HG02678 (cell line): Measurements from ENCODE around the gene CREM.

Source experiments
- ATAC-seq: cut with Tn5 transposase; IDR thresholded peaks from one replicate; pipeline ENCODE4 v1.9.1; 2021; ENCODE audit warnings: mild to moderate bottlenecking, moderate library complexity; ENCODE audit not compliant: unreplicated experiment

The CREM gene

DNA sequence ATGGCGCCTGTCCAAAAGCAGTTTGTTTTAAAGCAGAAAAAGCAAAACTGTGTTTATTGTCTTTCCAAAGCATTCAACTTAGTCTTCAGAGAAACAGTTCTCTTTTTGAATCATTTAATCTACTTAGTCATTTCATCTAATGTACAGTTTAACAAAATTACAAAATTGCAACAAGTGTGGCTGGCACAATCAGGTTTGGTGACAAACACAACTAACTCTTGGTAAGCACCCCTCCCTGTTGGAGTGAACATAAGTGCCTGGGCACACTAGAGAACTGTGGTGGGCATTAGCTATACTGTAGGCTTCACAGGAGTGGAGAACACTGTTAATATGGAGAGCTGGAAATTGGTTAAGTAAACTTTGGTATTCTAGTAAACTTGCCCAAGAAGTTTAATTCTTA lies 6.9 kb downstream of the CREM start:
- no peak for ATAC-seq

DNA sequence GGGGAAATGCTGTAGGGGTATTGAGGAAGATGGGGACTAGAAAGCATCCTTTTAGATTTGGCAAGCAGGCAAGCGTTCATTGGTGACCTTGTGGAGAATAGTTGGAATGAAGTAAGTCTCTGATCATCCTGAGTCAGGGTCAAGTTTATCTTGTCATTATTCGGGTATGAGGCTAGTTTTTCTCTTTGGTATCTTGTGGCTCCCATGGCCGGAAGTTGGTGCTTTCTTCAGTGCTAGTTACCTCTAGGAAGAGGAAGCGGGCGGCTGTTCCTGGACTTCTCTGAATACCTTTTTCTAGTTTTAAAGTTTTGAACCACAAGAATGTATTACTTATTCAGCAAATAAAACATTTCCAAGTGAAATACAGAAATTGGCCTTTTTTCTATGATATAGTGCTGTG lies 9.2 kb downstream of the CREM start:
- ATAC-seq, result no peak

DNA sequence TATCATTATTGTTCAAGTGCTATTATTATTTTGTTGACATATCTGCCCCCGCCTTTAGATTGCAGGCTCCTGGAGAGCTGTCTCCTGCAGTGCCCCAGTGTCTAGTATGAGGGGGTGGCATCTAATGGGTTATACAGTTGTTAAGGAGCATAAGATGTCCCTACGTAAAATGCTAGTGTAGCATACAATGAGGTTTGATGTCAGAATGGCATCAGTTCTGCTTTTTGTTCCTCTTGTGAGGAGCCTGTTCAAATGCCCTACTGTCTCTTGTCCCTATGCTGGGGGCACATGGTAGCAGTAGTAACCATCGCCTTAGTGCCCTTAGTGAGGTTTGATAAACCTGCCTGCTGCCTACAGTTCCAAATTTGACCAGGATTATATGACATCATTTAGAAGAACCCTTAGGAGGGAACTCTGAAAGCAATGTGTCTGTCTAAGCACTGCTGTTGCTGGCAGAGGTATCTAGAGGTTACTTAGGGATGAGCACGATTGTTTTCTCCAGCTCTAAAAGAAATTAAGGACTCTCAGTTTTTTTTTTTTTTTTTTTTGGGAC lies 9.7 kb downstream of the CREM start:
- ATAC-seq, result peak; percentile 59

DNA sequence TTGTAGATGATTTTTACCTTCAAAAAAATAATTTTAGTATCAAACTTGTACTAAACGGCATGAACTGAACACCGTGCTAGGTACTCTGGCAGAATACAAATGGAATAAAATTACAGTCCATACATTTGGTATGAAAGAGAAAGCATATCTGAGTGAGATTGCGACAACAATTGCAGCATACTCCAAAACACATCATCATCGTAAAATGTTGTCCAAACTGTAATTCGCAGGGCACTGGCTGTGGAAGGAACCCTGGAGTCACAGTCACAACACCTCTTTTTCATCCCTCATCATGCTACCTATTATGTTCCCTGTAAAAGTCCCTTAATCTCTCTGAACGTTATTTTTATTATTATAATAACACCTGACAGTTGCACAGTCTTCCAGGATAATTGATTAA lies 13.5 kb downstream of the CREM start:
- no peak for ATAC-seq

DNA sequence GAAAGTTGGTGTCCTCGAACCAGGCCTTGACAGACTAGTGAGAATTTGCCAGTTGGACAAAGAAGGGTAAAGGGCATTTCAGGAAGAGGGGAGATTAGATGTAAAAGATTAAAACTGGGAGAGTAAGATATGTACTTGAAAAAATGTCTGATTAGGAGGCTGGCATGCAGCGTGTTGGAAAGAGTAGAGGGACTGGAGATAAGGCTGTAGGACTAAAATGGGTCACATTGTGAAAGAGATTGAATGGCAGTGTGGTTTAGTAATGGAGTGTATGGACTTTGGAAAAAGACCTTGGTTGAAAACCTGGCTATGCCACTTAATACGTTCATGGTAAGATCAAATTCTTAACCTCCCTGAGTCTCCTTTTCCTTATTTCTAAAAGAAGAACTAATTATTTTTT lies 14.1 kb downstream of the CREM start:
- no peak for ATAC-seq

DNA sequence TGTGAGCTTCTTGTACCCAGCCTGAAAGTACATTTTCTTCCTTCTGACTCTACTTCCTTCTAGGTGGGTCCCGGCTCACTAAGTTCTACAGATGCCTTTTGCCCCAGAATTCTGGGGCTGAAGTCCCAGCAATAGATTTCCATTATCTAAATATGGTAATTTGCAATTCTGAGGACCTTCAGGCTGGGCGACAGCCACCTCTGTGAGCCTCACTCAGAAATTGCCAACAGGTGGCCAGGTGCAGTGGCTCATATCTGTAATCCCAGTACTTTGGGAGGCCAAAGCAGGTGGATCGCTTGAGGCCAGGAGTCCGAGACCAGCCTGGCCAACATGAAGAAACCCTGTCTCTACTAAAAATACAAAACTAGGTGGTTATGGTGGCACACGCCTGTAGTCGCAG lies 23.7 kb downstream of the CREM start:
- ATAC-seq, result no peak

DNA sequence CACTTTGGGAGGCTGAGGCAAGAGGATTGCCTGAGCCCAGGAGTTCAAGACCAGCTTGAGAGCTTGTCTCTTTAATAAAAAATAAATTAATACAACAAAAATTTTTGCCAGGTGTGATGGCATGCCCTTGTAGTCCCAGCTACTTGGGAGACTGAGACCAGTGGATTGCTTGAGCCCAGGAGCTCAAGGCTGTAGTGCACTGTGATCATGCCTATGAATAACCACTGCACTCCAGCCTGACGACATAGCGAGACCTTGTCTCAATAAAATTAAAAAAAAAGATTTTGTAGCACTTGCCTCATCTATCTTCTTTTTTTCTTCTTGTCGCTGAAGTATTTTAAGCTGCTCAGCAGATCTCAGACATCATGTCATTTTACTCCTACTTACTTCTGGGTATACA lies 26.3 kb downstream of the CREM start:
- ATAC-seq, result no peak

DNA sequence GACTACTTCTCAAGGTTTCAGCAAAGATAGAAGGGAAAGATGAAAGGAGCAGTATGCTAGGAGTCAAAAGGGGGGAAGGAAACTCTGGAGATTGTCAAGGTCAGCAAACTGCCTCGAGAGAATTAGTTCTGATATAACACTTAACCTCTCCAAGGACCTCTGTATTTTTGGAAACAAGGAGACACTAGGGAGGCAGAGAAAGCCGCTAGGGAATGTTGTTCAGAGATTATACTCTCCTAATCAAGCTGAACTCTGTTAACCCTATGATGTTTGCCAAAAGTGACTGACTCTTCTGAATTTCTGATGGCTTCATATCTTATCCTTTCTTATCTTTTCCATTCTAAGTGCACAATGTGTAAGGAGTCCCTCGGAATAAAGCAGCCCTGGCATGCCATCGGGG lies 27.1 kb downstream of the CREM start:
- ATAC-seq, result no peak

DNA sequence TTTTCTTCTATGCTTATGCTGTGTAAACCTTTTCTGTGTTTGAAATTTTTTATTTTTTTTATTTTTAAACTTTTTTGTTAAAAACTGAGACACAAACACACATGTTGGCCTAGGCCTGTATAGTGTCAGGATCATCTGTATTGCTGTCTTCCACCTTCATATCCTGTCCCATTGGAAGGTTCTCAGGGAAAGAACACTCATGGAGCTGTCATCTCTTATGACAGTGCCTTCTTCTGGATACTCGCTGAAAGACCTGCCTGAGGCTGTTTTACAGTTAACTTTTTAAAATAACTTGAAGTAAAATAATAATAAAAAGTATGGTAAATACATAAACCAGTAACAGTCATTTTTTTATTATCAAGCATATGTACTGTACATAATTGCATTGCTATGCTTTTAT lies 34.1 kb downstream of the CREM start:
- no peak for ATAC-seq

DNA sequence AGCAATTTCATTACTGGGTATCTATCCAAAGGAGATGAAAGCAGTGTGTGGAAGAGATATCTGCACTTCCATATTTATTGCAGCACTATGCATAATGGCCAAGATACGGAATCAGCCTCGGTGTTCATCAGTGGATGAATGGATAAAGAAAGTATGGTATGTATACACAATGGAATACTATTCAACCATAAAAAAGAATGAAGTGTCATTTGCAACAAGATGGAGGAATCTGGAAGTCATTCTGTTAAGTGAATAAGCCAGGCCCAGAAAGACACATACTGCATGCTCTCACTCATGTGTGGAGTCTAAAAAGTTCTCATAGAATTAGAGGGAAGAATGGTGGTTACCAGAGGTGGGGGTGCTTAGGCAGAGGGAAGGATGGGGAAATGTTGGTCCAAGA lies 35.3 kb downstream of the CREM start:
- no peak for ATAC-seq

DNA sequence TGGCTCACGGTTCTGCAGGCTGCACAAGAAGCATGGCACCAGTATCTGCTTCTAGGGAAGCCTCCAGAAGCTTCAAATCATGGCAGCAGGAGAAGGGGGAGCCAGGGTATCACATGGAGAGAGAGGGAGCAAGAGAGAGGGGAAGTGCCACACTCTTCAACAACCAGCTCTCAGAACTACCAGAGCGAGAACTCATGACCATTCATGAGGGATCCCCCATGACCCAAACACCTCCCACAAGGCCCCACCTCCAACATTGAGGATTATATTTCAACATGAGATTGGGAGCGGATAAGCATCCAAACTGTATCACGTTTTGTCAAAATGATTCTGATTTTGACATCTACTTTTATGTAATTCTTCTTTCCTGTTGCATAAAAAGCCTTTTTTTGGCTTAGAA lies 38.5 kb downstream of the CREM start:
- ATAC-seq, result no peak

DNA sequence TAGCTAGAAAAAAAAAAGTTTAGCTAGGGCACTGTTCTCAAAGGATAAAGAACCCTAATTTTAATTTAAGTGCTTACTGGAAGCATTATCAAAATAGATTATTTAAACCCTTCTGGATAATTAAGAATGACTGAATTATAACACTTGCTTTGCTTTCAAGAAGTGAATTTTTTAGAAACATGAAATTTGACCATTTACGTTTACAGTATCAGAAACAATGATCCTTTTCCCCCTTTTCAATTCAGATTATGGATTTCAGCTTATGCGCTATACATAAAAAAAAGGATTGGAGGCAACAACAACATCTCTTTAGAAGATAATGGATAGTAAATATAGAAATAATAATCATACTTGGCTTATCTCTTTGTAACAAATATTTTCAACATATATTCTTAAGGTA lies 39.2 kb downstream of the CREM start:
- no peak for ATAC-seq

DNA sequence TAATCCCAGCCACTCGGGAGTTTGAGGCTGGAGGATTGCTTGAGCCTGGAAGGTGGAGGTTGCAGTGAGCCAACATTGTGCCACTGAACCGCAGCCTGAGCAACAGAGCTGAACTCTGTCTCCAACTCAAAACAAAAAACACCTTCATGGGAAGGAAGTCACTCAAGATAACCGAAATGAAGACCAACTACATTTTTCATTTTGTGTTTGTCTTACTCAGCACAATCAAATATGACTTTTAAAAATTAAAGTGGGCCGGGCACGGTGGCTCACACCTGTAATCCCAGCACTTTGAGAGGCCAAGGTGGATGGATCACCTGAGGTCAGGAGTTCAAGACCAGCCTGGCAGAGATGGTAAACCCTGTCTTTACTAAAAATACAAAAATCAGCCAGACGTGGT lies 40.0 kb downstream of the CREM start:
- ATAC-seq, result no peak

DNA sequence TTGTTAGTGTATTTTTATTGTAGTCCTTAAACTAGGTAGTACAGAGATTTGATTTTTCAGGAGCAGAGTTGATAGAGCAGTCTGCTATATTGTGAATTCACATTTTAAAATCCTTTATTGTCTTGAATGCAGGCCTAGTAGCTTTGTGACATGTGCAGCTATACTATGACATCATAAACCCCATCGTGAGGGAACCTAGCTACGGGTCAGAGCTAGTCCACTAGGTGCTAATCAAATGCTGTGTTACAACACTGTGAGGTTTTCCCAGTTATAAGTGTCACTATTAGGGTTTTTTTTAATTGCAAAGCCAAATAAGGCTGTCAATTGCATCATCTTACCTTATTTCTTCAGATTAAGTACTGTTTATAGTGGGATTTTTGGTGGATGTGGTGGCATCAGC lies 40.7 kb downstream of the CREM start:
- ATAC-seq, result no peak

DNA sequence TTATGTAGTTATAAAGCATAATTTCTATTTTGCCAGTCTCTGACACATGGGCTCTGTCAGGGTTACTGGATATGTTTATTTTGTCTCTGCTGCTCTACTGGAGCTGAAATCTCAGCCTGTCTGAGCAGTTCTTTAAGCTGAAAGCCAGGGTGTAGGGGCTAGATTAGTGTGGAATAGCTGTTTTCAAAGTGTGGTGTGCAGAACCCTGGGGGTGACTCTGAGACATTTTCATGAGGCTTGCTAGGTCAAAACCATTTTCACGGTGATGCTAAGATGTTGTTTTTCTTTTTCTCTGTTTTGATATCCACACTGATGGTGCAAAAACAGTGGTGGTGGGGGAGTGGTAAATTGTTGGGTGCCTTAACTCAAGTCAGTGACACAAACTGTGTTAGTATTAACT lies 45.5 kb downstream of the CREM start:
- ATAC-seq, result no peak

DNA sequence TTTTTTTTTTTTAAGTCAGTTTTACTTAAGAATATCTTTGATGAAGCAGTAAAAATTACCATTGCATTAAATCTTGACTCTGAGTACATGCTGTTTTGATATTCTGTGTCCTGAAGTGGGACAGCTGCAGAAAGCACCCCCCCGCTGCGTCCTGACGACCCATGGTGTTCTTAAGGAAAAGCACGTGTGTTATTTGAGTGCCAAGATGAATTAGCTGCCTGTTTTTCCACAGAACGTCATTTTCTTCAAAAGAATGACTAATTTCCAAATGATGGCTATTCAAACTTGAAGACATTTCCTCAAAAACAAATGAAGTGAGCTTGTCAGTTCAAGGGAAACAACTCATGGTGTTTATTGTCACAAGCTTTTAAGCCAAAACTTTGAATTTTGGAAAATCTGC lies 45.9 kb downstream of the CREM start:
- no peak for ATAC-seq

DNA sequence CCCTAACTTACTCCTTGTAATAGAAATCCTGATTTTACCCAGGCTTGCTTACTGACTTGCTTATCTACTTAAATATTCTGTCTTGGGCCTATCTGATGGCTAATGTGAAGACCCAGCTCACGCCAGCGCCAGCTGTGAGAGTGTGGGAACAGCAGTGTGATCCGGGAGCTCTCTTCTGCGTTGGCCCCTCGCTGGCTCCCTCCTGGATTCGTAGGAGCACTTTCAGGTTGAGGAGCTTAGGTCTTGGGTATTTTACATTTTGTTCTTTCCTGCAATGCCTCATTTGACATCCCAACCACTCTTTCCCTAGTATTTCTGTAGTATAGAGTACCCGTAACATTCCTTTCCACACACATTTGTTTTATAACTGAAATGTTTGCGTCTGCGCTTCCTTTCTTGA lies 51.7 kb downstream of the CREM start:
- no peak for ATAC-seq

DNA sequence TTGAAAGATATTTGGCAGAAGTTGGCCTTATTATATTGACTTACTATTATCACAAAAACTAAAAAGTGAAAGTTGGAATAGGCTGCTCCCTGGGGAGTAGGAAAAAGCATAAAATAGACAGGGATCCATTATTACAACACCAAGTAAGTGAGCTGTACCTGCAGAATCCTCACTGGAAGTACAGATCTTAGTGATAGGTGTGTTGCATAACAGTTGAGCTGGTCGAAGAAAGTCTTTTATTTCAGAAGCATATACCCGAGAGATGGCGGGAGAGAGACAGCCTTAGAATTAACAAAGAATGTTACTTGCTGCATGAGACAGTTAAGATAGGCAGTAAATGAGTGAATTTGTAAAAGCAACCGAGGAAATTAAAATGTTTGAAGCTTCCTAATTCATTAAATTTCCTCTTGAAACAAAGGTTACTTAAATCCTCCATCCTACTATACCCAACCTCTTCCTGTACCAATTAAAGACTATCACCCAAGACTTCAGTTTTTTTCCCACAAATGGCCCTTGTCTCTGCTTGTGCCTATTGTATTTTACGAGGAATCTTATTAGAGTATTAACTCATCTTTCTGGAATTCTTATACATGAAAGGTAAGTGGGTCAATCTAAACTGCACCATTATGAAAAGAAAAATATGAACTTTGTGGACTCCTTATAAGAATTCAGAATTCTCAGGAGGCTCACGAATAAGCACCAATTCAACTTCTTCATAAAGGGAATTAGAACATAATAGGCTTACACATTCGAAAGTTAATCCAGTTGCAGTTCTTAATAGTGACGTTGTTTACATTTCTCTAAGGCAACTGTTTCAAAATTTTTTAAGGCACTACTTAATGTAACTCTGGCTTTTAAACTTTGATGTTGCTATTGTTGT lies 56.2 kb downstream of the CREM start:
- no peak for ATAC-seq

DNA sequence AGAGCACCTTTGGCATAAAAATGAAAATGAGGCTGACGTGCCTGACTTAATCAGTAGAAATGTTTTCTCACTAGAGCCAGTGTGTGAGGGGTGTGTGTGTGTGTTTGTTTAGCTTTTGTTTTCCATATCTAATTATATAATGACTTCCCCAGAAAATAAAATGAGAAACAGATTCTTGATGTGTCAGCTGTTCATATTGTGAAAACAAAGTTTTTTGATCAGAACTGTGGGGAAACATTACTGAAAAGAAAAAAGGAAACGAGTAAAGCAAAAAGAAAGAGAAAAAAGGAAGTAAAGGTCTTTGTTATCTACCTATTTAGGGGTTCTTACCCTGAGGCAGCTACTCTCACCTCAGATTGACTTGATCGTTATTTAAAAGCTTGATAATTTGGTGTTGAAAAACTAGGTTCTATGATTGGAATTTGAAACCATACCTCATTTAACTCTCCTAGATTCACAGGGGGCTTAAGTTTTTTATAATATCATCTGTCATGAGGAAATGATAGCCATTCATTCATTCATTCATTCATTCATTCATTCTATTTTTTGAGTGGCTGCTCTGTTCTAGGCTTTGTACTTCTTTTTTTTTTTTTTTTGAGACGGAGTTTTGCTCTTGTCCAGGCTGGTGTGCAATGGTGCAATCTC lies 58.0 kb downstream of the CREM start:
- ATAC-seq, result no peak

DNA sequence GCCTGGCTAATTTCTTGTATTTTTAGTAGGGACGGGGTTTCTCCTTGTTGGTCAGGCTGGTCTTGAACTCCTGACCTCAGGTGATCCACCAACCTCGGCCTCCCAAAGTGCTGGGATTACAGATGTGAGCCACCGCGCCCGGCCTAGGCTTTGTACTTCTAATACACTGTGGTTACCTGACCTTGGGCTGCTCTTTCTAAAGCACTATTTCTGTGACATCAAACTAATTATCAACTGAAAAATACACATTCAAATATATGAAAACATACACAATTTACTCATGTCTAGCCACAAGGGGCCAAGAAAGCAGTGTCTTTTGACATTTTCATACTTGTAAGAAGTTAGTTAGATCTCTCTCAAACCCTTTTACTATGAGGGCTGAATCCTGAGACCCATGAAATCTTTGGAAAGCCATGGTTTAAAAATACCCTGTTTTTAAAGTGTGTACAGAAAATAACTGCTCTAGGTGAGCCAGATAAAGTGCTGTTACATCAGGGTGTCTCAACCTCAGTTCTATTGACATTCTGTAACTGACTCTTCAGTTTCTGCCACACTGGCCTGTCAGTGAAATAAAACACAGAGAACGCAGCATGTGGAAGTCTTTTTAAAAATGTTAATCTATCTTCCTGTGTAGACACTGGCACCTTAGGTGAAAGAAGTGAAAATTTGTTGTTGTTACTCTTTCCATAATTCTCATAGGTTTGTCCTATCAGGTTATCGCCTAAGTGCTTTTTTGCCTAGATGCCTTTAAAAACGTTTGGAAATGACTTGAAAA lies 58.8 kb downstream of the CREM start:
- ATAC-seq, result peak; percentile 66

DNA sequence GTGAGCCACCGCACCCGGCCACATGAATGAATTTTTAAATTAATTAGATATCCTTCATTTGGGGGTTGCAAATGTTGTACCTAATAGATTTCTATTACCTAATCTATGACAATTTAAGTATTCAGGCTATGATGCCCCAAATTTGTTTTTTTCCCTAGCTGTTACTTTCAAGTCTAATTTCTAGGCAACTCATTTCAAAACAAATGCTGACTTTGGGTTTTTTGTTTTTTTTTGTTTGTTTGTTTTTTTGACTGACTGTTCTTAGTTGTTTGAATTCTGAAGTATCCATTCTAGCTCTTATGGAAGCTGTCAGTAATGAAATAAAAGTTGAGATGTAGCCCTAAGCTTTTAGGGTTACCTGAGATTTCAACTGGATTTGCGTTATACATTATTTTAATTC lies 62.3 kb downstream of the CREM start:
- no peak for ATAC-seq

DNA sequence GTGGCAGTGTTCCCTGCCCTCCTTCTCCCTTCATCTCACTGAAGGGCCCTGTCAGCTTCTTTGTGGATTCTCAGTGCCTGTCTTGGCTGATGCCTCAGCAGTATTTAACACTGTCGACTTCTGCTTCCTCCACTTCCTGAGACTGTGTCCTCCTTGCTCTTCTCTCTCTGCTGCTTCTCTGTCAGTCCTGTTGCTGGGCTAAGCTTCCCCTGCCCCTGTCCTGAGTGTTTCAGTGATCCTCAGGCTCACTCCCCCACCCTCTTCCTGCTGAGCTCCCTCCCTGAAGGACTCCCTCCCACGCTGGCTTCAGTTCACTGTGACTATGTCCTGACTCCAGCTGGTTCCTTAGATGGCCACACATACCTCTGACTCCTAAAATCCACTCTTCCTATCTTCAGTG lies 64.9 kb downstream of the CREM start:
- ATAC-seq, result no peak
